ENCODE measurements around the gene TAF6.
A peak's percentile ranks its signal among the peaks of the same experiment; 100 is the strongest.

The TAF6 gene

DNA sequence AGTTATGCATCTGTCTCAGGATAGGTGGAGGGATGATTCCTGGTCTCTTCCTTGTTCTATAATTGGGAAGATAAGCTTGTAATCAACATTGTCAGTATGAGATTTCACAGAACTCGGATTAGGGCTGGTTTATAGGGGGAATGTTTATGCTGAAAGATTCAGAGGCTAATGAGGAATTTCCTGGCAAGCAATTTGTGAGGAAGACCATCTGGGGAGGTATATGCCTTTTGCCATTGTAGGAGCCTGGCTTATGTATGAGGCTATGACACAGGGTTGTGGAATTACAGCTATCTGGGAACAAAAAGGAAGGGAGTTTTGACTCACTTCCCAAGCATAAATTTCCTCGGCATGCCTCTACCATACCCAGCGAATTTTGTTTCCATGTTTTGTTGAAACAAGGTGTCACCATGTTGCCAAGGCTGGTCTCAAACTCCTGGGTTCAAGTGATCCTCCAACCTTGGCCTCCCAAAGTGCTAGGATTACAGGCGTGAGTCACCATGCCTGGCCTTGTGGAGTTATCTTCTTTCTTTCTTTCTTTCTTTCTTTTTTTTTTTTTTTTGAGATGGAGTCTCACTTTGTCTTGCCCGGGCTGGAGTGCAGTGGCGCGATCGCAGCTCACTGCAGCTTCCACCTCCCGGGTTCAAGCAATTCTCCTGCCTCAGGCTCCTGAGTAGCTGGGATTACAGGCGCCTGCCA is 32.0 kb downstream of the TAF6 start:
- H3K9ac ChIP-seq (ENCODE audit: low read depth in 1 of 2, low read length in 2 of 2): no peak overlapping the region
- peaks cover 17 to 24% of the 10 kb centered on the region in 2 donors for H3K4me1 ChIP-seq (ENCODE audit: control insufficient read depth in 1 of 2, insufficient read depth in 2 of 2, low read length in 2 of 2)
- no peaks in the 10 kb centered on the region for H3K9me3 ChIP-seq (ENCODE audit: control insufficient read depth in 1 of 2, low read length in 2 of 2)
- H3K4me3 ChIP-seq (ENCODE audit: low read depth in 1 of 2, low read length in 2 of 2): no peak overlapping the region
- no peaks in the 10 kb centered on the region for H3K27me3 ChIP-seq (ENCODE audit: control insufficient read depth in 1 of 2, insufficient read depth in 2 of 2, low read length in 2 of 2)
- H3K36me3 ChIP-seq (ENCODE audit: control insufficient read depth in 1 of 2, insufficient read depth in 2 of 2, low read length in 2 of 2): peaks cover 16 to 19% of the 10 kb centered on the region in 2 donors
- no peak overlapping the region for H3K27ac ChIP-seq (ENCODE audit: low read depth, low read length)

- Histone ChIP-seq H3K4me1 (ENCODE audit: control insufficient read depth in 1 of 2, insufficient read depth in 2 of 2, low read length in 2 of 2) (peaks cover 17 to 31% of the 10 kb centered on the region in 2 donors), H3K27me3 (ENCODE audit: control insufficient read depth in 1 of 2, insufficient read depth in 2 of 2, low read length in 2 of 2) (no peaks in the 10 kb centered on the region), H3K36me3 (ENCODE audit: control insufficient read depth in 1 of 2, insufficient read depth in 2 of 2, low read length in 2 of 2) (peaks cover 2 to 4% of the 10 kb centered on the region in 2 donors), H3K9ac (ENCODE audit: low read depth in 1 of 2, low read length in 2 of 2) (no peak overlapping the region), H3K27ac (ENCODE audit: low read depth, low read length) (no peak overlapping the region), H3K9me3 (ENCODE audit: control insufficient read depth in 1 of 2, low read length in 2 of 2) (no peaks in the 10 kb centered on the region), H3K4me3 (ENCODE audit: low read depth in 1 of 2, low read length in 2 of 2) (no peak overlapping the region)
These were observed 33.6 kb downstream of the TAF6 start for GRCh38 chr7:100085515-100085914.

- no peak overlapping the region for H3K27ac ChIP-seq (ENCODE audit: low read depth, low read length)
- peak overlapping the region in 1 of 2 donors; percentile 22 for H3K4me3 ChIP-seq (ENCODE audit: low read depth in 1 of 2, low read length in 2 of 2)
- peak overlapping the region in 1 of 2 donors; percentile 9 for H3K9ac ChIP-seq (ENCODE audit: low read depth in 1 of 2, low read length in 2 of 2)
- peaks cover 17 to 30% of the 10 kb centered on the region in 2 donors for H3K4me1 ChIP-seq (ENCODE audit: control insufficient read depth in 1 of 2, insufficient read depth in 2 of 2, low read length in 2 of 2)
- H3K9me3 ChIP-seq (ENCODE audit: control insufficient read depth in 1 of 2, low read length in 2 of 2): no peaks in the 10 kb centered on the region
- H3K27me3 ChIP-seq (ENCODE audit: control insufficient read depth in 1 of 2, insufficient read depth in 2 of 2, low read length in 2 of 2): no peaks in the 10 kb centered on the region
- no peaks in the 10 kb centered on the region for H3K36me3 ChIP-seq (ENCODE audit: control insufficient read depth in 1 of 2, insufficient read depth in 2 of 2, low read length in 2 of 2)
These were observed 36.2 kb downstream of the TAF6 start for GRCh38 chr7:100082978-100083377.

GRCh38 chr7:100081535-100082102 is 37.5 kb downstream of the TAF6 start, which contains the start of gene ZNF3:
Gene ZNF3 (minus strand): TSS chr7:100081723. CDS start chr7:100077357, 4,366 bp downstream.
- H3K4me1 ChIP-seq (ENCODE audit: control insufficient read depth in 1 of 2, insufficient read depth in 2 of 2, low read length in 2 of 2): peaks cover 20 to 41% of the 10 kb centered on the region in 2 donors
- H3K9ac ChIP-seq (ENCODE audit: low read depth in 1 of 2, low read length in 2 of 2): peak within 1 kb of the TSS; percentile 91 to 94
- peak within 1 kb of the TSS; percentile 83 to 99 for H3K4me3 ChIP-seq (ENCODE audit: low read depth in 1 of 2, low read length in 2 of 2)
- H3K27me3 ChIP-seq (ENCODE audit: control insufficient read depth in 1 of 2, insufficient read depth in 2 of 2, low read length in 2 of 2): no peaks in the 10 kb centered on the region
- peaks cover 0 to 7% of the 10 kb centered on the region in 2 donors for H3K36me3 ChIP-seq (ENCODE audit: control insufficient read depth in 1 of 2, insufficient read depth in 2 of 2, low read length in 2 of 2)
- H3K9me3 ChIP-seq (ENCODE audit: control insufficient read depth in 1 of 2, low read length in 2 of 2): no peaks in the 10 kb centered on the region
- H3K27ac ChIP-seq (ENCODE audit: low read depth, low read length): peak within 1 kb of the TSS; percentile 78

DNA sequence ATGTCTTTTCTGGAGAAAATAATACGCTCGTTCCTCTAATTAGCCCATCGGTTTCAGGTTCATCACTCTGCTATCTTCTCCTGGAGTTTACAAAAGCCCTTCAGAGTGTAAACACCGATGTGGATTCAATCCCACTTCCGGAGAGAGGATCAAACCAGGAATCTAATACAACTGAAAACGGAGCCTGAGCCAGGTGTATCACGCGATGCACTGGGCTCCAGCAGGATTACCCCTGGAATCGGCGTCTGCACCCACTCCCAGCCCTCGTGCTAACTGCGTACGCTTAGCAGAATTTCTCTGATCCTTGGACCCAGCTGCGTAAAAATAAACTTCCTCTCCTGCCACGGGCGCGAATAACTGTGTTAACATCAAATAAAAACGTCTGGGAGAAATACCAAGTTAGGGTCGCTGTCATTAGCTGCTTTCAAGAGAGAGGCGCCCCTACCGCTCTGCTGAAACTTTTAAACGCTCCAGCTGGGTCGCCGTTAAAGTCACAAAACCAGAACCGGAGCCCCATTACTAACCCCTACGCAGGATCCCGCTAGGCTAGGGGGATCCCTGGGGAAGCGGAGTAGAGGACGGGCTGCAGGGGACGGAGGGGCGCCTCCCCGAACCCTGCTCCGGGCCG is 38.1 kb downstream of the TAF6 start:
- H3K27me3 ChIP-seq (ENCODE audit: control insufficient read depth in 1 of 2, insufficient read depth in 2 of 2, low read length in 2 of 2): no peaks in the 10 kb centered on the region
- H3K9ac ChIP-seq (ENCODE audit: low read depth in 1 of 2, low read length in 2 of 2): peak overlapping the region; percentile 91 to 94
- no peaks in the 10 kb centered on the region for H3K9me3 ChIP-seq (ENCODE audit: control insufficient read depth in 1 of 2, low read length in 2 of 2)
- peak overlapping the region; percentile 78 for H3K27ac ChIP-seq (ENCODE audit: low read depth, low read length)
- H3K36me3 ChIP-seq (ENCODE audit: control insufficient read depth in 1 of 2, insufficient read depth in 2 of 2, low read length in 2 of 2): peaks cover 2 to 13% of the 10 kb centered on the region in 2 donors
- H3K4me1 ChIP-seq (ENCODE audit: control insufficient read depth in 1 of 2, insufficient read depth in 2 of 2, low read length in 2 of 2): peaks cover 20 to 42% of the 10 kb centered on the region in 2 donors
- H3K4me3 ChIP-seq (ENCODE audit: low read depth in 1 of 2, low read length in 2 of 2): peak overlapping the region; percentile 83 to 99

DNA sequence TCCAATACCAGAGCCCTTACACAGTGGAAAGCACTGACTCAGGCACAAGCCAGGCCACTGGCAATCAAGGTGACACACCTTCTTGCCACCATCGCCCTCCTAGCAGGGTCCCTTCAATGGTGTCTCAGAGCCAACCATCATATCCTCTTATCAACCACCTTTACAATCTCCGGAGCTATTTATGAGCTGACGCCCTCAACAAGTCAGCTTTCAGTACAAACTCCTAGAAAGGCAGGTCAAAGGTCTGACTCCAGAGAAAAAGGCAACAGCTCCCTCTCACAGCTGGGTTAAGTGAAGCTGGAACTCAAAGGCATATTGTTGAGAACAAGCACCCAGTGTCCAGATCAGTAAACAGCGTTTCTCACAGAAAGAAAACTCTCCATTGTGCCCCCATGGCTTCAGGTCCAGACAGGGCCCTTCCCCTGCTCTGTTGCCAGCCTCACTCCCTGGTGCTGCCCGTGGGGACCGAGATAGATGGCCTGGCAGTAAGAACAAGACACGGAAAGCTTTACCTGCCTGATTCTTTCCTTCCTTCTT is 40.1 kb downstream of the TAF6 start:
- peaks cover 19 to 32% of the 10 kb centered on the region in 2 donors for H3K36me3 ChIP-seq (ENCODE audit: control insufficient read depth in 1 of 2, insufficient read depth in 2 of 2, low read length in 2 of 2)
- no peaks in the 10 kb centered on the region for H3K9me3 ChIP-seq (ENCODE audit: control insufficient read depth in 1 of 2, low read length in 2 of 2)
- H3K4me1 ChIP-seq (ENCODE audit: control insufficient read depth in 1 of 2, insufficient read depth in 2 of 2, low read length in 2 of 2): peaks cover 20 to 42% of the 10 kb centered on the region in 2 donors
- peak overlapping the region; percentile 37 to 67 for H3K9ac ChIP-seq (ENCODE audit: low read depth in 1 of 2, low read length in 2 of 2)
- peak overlapping the region; percentile 47 to 83 for H3K4me3 ChIP-seq (ENCODE audit: low read depth in 1 of 2, low read length in 2 of 2)
- H3K27ac ChIP-seq (ENCODE audit: low read depth, low read length): peak overlapping the region; percentile 17
- no peaks in the 10 kb centered on the region for H3K27me3 ChIP-seq (ENCODE audit: control insufficient read depth in 1 of 2, insufficient read depth in 2 of 2, low read length in 2 of 2)

GRCh38 chr7:100077205-100077604 is 42.0 kb downstream of the TAF6 start:
- peaks cover 36 to 51% of the 10 kb centered on the region in 2 donors for H3K36me3 ChIP-seq (ENCODE audit: control insufficient read depth in 1 of 2, insufficient read depth in 2 of 2, low read length in 2 of 2)

DNA sequence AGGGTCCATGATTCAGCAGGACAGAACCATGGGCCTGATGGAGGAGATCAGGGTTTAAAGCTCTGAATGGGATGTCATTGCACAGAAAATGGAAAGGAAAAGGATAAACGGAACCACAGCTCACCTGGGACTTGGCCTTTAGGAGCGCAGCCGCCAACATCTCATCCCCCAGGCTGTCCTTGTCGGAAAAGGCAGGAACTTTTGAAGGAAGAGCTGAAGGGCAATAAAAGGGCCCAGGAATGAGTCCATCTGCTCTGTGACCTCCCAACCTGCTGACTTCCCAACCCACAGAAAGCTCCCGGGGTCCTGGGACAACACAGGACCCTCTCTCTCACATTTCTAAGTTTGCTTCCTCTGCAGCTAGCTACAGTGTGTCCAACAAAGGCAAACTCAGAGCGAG is 43.7 kb downstream of the TAF6 start:
- no peak overlapping the region for H3K27ac ChIP-seq (ENCODE audit: low read depth, low read length)
- H3K36me3 ChIP-seq (ENCODE audit: control insufficient read depth in 1 of 2, insufficient read depth in 2 of 2, low read length in 2 of 2): peaks cover 54 to 69% of the 10 kb centered on the region in 2 donors
- peaks cover 20 to 26% of the 10 kb centered on the region in 2 donors for H3K4me1 ChIP-seq (ENCODE audit: control insufficient read depth in 1 of 2, insufficient read depth in 2 of 2, low read length in 2 of 2)
- no peaks in the 10 kb centered on the region for H3K27me3 ChIP-seq (ENCODE audit: control insufficient read depth in 1 of 2, insufficient read depth in 2 of 2, low read length in 2 of 2)
- no peak overlapping the region for H3K4me3 ChIP-seq (ENCODE audit: low read depth in 1 of 2, low read length in 2 of 2)
- no peak overlapping the region for H3K9ac ChIP-seq (ENCODE audit: low read depth in 1 of 2, low read length in 2 of 2)
- H3K9me3 ChIP-seq (ENCODE audit: control insufficient read depth in 1 of 2, low read length in 2 of 2): peaks cover 27 to 28% of the 10 kb centered on the region in 2 donors

More at GRCh38 chr7:100077205-100077604, 42.0 kb downstream of the TAF6 start:
- Histone ChIP-seq H3K27me3 (ENCODE audit: control insufficient read depth in 1 of 2, insufficient read depth in 2 of 2, low read length in 2 of 2) (no peaks in the 10 kb centered on the region), H3K4me3 (ENCODE audit: low read depth in 1 of 2, low read length in 2 of 2) (no peak overlapping the region), H3K9me3 (ENCODE audit: control insufficient read depth in 1 of 2, low read length in 2 of 2) (peaks cover 9 to 10% of the 10 kb centered on the region in 2 donors), H3K27ac (ENCODE audit: low read depth, low read length) (no peak overlapping the region), H3K9ac (ENCODE audit: low read depth in 1 of 2, low read length in 2 of 2) (no peak overlapping the region), H3K4me1 (ENCODE audit: control insufficient read depth in 1 of 2, insufficient read depth in 2 of 2, low read length in 2 of 2) (peaks cover 20 to 34% of the 10 kb centered on the region in 2 donors)

DNA sequence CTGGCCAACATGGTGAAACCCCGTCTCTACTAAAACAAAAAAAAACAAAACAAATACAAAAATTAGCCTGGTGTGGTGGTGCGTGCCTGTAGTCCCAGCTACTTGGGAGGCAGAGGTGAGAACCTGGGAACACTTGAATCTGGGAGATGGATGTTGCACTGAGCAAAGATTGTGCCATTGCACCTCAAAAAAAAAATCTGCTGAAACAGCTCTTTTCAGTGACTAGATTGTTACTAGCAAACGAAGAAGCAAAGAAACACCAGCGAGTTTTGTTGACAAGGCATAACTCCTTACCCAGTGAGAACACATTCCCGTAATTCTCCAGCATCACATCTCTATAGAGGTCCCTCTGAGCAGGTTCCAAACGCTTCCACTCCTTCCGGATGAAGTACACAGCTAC is 44.3 kb downstream of the TAF6 start:
- Histone ChIP-seq H3K27ac (ENCODE audit: low read depth, low read length) (no peak overlapping the region), H3K9me3 (ENCODE audit: control insufficient read depth in 1 of 2, low read length in 2 of 2) (peaks cover 32 to 34% of the 10 kb centered on the region in 2 donors), H3K36me3 (ENCODE audit: control insufficient read depth in 1 of 2, insufficient read depth in 2 of 2, low read length in 2 of 2) (peaks cover 59 to 74% of the 10 kb centered on the region in 2 donors)

GRCh38 chr7:100072462-100072861 is 46.7 kb downstream of the TAF6 start:
- H3K4me3 ChIP-seq (ENCODE audit: low read depth in 1 of 2, low read length in 2 of 2): peak overlapping the region; percentile 10 to 12
- peaks cover 62 to 77% of the 10 kb centered on the region in 2 donors for H3K36me3 ChIP-seq (ENCODE audit: control insufficient read depth in 1 of 2, insufficient read depth in 2 of 2, low read length in 2 of 2)
- no peaks in the 10 kb centered on the region for H3K27me3 ChIP-seq (ENCODE audit: control insufficient read depth in 1 of 2, insufficient read depth in 2 of 2, low read length in 2 of 2)
- no peak overlapping the region for H3K27ac ChIP-seq (ENCODE audit: low read depth, low read length)
- H3K9me3 ChIP-seq (ENCODE audit: control insufficient read depth in 1 of 2, low read length in 2 of 2): peaks cover 32 to 35% of the 10 kb centered on the region in 2 donors
- peaks cover 7% of the 10 kb centered on the region in 2 donors for H3K4me1 ChIP-seq (ENCODE audit: control insufficient read depth in 1 of 2, insufficient read depth in 2 of 2, low read length in 2 of 2)
- no peak overlapping the region for H3K9ac ChIP-seq (ENCODE audit: low read depth in 1 of 2, low read length in 2 of 2)

More for the DNA sequence above, 44.3 kb downstream of the TAF6 start:
- H3K4me1 ChIP-seq (ENCODE audit: control insufficient read depth in 1 of 2, insufficient read depth in 2 of 2, low read length in 2 of 2): peaks cover 15 to 20% of the 10 kb centered on the region in 2 donors
- no peaks in the 10 kb centered on the region for H3K27me3 ChIP-seq (ENCODE audit: control insufficient read depth in 1 of 2, insufficient read depth in 2 of 2, low read length in 2 of 2)
- H3K9ac ChIP-seq (ENCODE audit: low read depth in 1 of 2, low read length in 2 of 2): no peak overlapping the region
- no peak overlapping the region for H3K4me3 ChIP-seq (ENCODE audit: low read depth in 1 of 2, low read length in 2 of 2)

Measured in duodenal mucosa (tissue), 2 donors.